HepG2 (cell line): Measurements from ENCODE around the gene PRM3. TPM values are rescaled to one million over a fixed set of nuclear protein-coding genes. Genes with fewer than 3 reads are reported as not detected.

Experiments
- DNMT3B ChIP-seq: conservative IDR thresholded peaks from 2 replicates; pipeline ENCODE4 v1.6.1; 2016; ENCODE audit warnings: missing biosample characterization, control low read depth
- FIP1L1 ChIP-seq: fragments of 200-400 bp; formaldehyde crosslinking; IDR thresholded peaks from 2 replicates; pipeline ENCODE4 v1.6.1; 2018; ENCODE audit warnings: low read depth, mild to moderate bottlenecking, low read length, moderate library complexity, borderline replicate concordance; ENCODE audit not compliant: insufficient read depth
- FOSL2 ChIP-seq: sonication (generic); formaldehyde crosslinking; IDR thresholded peaks from 2 replicates; pipeline ENCODE4 v1.4.0; 2020; ENCODE audit warnings: missing genetic modification reagents
- FOXA3 ChIP-seq: IDR thresholded peaks from 2 replicates; pipeline ENCODE4 v1.6.1; 2016; ENCODE audit warnings: missing genetic modification reagents, missing compliant biosample characterization
- FOXC1 ChIP-seq: sonication (generic); formaldehyde crosslinking; IDR thresholded peaks from 2 replicates; pipeline ENCODE4 v1.8.0; 2022; ENCODE audit warnings: mild to moderate bottlenecking, missing genetic modification reagents, borderline replicate concordance
- FOXK1 ChIP-seq: sonication (generic); formaldehyde crosslinking; IDR thresholded peaks from 2 replicates; pipeline ENCODE4 v1.4.0; 2020; ENCODE audit warnings: low read depth, missing genetic modification reagents, borderline replicate concordance
- HNF1A ChIP-seq, 2 experiments: sonication (generic) in 1 of 2; formaldehyde crosslinking in 1 of 2; IDR thresholded peaks; 2 replicates each; pipeline versions ENCODE4 v1.4.0 to v1.6.1; 2016 to 2020; ENCODE audit warnings: borderline replicate concordance in 1 of 2, low read depth in 1 of 2, mild to moderate bottlenecking in 1 of 2, missing genetic modification reagents in 1 of 2
- HNRNPH1 ChIP-seq: fragments of 200-400 bp; formaldehyde crosslinking; optimal IDR thresholded peaks from 2 replicates; pipeline ENCODE3; 2017; ENCODE audit warnings: mild to moderate bottlenecking, low read depth, low read length
- REPIN1 ChIP-seq: sonication (generic); formaldehyde crosslinking; IDR thresholded peaks from 2 replicates; pipeline ENCODE4 v1.8.0; 2022; ENCODE audit warnings: missing genetic modification reagents, low read depth, mild to moderate bottlenecking, borderline replicate concordance
- SAP130 ChIP-seq: IDR thresholded peaks from 2 replicates; pipeline ENCODE4 v1.6.1; 2016; ENCODE audit warnings: low read depth
- ZBTB26 ChIP-seq: IDR thresholded peaks from 2 replicates; pipeline ENCODE4 v1.6.1; 2016; ENCODE audit warnings: missing compliant biosample characterization, missing genetic modification reagents, borderline replicate concordance
- ZMAT3 ChIP-seq: sonication (generic); formaldehyde crosslinking; conservative IDR thresholded peaks from 2 replicates; pipeline ENCODE4 v1.7.0; 2021; ENCODE audit warnings: missing genetic modification reagents
- ZNF253 ChIP-seq: sonication (generic); formaldehyde crosslinking; IDR thresholded peaks from 2 replicates; pipeline ENCODE4 v1.8.0; 2022; ENCODE audit warnings: mild to moderate bottlenecking, missing genetic modification reagents, borderline replicate concordance
- polyA plus RNA-seq, 8 experiments: library from polyadenylated mRNA; depleted of rRNA in 3 of 8; stranded (reverse) in 7 of 8; unstranded in 1 of 8; fragments of >200 nt; fragmentation: Illumina TruSeq in 4 of 8; extraction: Trizol in 4 of 8; gene quantifications; 2 replicates each; pipeline versions ENCODE4 v1.2.1 to v1.2.3, GENCODE V29; 2011 to 2016; ENCODE audit warnings: low read depth in 4 of 8, missing spikeins in 1 of 8, mixed read lengths in 1 of 8; ENCODE audit not compliant: insufficient read depth in 1 of 8
- total RNA-seq, 5 experiments: library from RNA; depleted of rRNA; stranded (reverse); fragments of >200 nt; fragmentation: Illumina TruSeq; extraction: Trizol; gene quantifications; 2 replicates each; pipeline ENCODE4 v1.2.3, GENCODE V29; 2016; ENCODE audit warnings: low read depth in 1 of 5
- TF ChIP-seq, protein P1 (sequence below), 2 experiments: sonication (generic) in 1 of 2; formaldehyde crosslinking in 1 of 2; IDR thresholded peaks; 2 replicates each; pipeline versions ENCODE4 v1.4.0 to v1.6.1; 2018 to 2020; ENCODE audit warnings: missing genetic modification reagents in 2 of 2, borderline replicate concordance in 1 of 2, low read depth in 1 of 2, mild to moderate bottlenecking in 1 of 2, missing biosample characterization in 1 of 2
- TF ChIP-seq, protein P2 (sequence below): fragments of 450-650 bp; IDR thresholded peaks from 2 replicates; pipeline ENCODE4 v1.6.1; 2017
- TF ChIP-seq, protein P3 (sequence below): sonication (generic); formaldehyde crosslinking; IDR thresholded peaks from 2 replicates; pipeline ENCODE4 v1.9.0; 2021; ENCODE audit warnings: missing genetic modification reagents, borderline replicate concordance

Gene PRM3
- total and polyA plus RNA-seq, 2 of the 13 experiments (the other 11 are each of a cell fraction or from before 2014, with no cell fraction given) = not detected

DNA sequence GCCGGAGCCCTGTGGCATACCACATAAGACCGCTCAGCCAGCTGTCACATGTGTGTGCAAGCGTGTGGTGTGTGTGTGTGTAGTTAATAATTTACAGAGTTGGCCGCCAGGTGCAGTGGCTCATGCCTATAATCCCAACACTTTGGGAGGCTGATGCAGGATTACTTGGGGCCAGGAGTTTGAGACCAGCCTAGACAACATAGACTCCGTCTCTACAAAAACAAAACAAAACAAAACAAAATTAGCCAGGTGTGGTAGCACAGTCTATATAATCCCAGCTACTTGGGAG lies 37.8 kb downstream of the PRM3 start (continued):
- TF ChIP-seq, protein P1, sequence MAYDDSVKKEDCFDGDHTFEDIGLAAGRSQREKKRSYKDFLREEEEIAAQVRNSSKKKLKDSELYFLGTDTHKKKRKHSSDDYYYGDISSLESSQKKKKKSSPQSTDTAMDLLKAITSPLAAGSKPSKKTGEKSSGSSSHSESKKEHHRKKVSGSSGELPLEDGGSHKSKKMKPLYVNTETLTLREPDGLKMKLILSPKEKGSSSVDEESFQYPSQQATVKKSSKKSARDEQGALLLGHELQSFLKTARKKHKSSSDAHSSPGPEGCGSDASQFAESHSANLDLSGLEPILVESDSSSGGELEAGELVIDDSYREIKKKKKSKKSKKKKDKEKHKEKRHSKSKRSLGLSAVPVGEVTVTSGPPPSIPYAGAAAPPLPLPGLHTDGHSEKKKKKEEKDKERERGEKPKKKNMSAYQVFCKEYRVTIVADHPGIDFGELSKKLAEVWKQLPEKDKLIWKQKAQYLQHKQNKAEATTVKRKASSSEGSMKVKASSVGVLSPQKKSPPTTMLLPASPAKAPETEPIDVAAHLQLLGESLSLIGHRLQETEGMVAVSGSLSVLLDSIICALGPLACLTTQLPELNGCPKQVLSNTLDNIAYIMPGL (CRISPR knock-in tag; IDR thresholded peaks at IDR 0.05; ENCODE audit: borderline replicate concordance in 1 of 2, low read depth in 1 of 2) = 0 out of 4 replicates have a peak, but pooled peaks of 1 of the 2 experiments have one; percentile 22
- TF ChIP-seq HNRNPH1 = no peak
- no peak for TF ChIP-seq FIP1L1
- peak; percentile 32; the same call in 1 of the 2 replicates for TF ChIP-seq FOXK1 (CRISPR knock-in tag)
- TF ChIP-seq, protein P2, sequence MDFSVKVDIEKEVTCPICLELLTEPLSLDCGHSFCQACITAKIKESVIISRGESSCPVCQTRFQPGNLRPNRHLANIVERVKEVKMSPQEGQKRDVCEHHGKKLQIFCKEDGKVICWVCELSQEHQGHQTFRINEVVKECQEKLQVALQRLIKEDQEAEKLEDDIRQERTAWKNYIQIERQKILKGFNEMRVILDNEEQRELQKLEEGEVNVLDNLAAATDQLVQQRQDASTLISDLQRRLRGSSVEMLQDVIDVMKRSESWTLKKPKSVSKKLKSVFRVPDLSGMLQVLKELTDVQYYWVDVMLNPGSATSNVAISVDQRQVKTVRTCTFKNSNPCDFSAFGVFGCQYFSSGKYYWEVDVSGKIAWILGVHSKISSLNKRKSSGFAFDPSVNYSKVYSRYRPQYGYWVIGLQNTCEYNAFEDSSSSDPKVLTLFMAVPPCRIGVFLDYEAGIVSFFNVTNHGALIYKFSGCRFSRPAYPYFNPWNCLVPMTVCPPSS = no peak
- TF ChIP-seq FOXA3 = peak; percentile 10; the same call in 1 of the 2 replicates
- peak; percentile 95 for TF ChIP-seq HNF1A (IDR thresholded peaks at IDR 0.05; ENCODE audit: low read depth)
- TF ChIP-seq HNF1A (CRISPR knock-in tag; IDR thresholded peaks at IDR 0.05; ENCODE audit: borderline replicate concordance) = peak; percentile 95
- TF ChIP-seq REPIN1 (CRISPR knock-in tag) = no peak
- TF ChIP-seq DNMT3B (CRISPR knock-in tag) = peak; percentile 52; the same call in 1 of the 2 replicates
- TF ChIP-seq FOSL2 (CRISPR knock-in tag) = peak; percentile 40; the same call in 1 of the 2 replicates
- TF ChIP-seq ZBTB26 (CRISPR knock-in tag) = no peak
- TF ChIP-seq FOXC1 = no peak
- TF ChIP-seq ZNF253 (CRISPR knock-in tag) = 0 out of 2 replicates have a peak, but pooled peaks have one; percentile 5
- peak; percentile 75 for TF ChIP-seq SAP130 (CRISPR knock-in tag)
- TF ChIP-seq, protein P3, sequence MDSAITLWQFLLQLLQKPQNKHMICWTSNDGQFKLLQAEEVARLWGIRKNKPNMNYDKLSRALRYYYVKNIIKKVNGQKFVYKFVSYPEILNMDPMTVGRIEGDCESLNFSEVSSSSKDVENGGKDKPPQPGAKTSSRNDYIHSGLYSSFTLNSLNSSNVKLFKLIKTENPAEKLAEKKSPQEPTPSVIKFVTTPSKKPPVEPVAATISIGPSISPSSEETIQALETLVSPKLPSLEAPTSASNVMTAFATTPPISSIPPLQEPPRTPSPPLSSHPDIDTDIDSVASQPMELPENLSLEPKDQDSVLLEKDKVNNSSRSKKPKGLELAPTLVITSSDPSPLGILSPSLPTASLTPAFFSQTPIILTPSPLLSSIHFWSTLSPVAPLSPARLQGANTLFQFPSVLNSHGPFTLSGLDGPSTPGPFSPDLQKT (CRISPR knock-in tag) = no peak
- 0 out of 2 replicates have a peak, but pooled peaks have one; percentile 19 for TF ChIP-seq ZMAT3 (CRISPR knock-in tag)
